Cortex of kidney (tissue), 1 donor: ENCODE data around the gene PTGER2.

Source experiments
- DNase-seq: peaks from one replicate; lab custom pipeline; 2025; lab: John Stamatoyannopoulos, UW

The PTGER2 gene

GRCh38 chr14:52338051-52338681, 24.1 kb downstream of the PTGER2 start:
- DNase-seq, result no peak

- DNase-seq, result no peak
These were observed 25.1 kb downstream of the PTGER2 start for GRCh38 chr14:52339262-52339661.

GRCh38 chr14:52342849-52343596, 28.9 kb downstream of the PTGER2 start:
- DNase-seq, result no peak

- DNase-seq, result no peak
These were observed 32.7 kb downstream of the PTGER2 start for GRCh38 chr14:52346778-52347177.

- no peak for DNase-seq
These were observed 34.2 kb downstream of the PTGER2 start for GRCh38 chr14:52348279-52348678.

- DNase-seq, result no peak
These were observed 34.7 kb downstream of the PTGER2 start for GRCh38 chr14:52348776-52349175.

GRCh38 chr14:52349731-52350130, 35.6 kb downstream of the PTGER2 start:
- no peak for DNase-seq

- DNase-seq, result no peak
These were observed 36.3 kb downstream of the PTGER2 start for GRCh38 chr14:52350445-52350844.

GRCh38 chr14:52351233-52352060, 37.3 kb downstream of the PTGER2 start:
- no peak for DNase-seq

- no peak for DNase-seq
These were observed 38.0 kb downstream of the PTGER2 start for GRCh38 chr14:52352061-52352491.

- DNase-seq, result no peak
These were observed 38.5 kb downstream of the PTGER2 start for GRCh38 chr14:52352569-52352968.

- no peak for DNase-seq
These were observed 40.1 kb downstream of the PTGER2 start for GRCh38 chr14:52354242-52354641.

GRCh38 chr14:52355016-52355431, 40.9 kb downstream of the PTGER2 start:
- no peak for DNase-seq

- no peak for DNase-seq
These were observed 41.4 kb downstream of the PTGER2 start for GRCh38 chr14:52355526-52355925.

GRCh38 chr14:52356025-52356424, 41.9 kb downstream of the PTGER2 start:
- DNase-seq, result no peak

GRCh38 chr14:52360831-52361230, 46.7 kb downstream of the PTGER2 start:
- no peak for DNase-seq

GRCh38 chr14:52363041-52363704, 49.1 kb downstream of the PTGER2 start:
- DNase-seq, result no peak

- no peak for DNase-seq
These were observed 49.8 kb downstream of the PTGER2 start for GRCh38 chr14:52363961-52364360.

- no peak for DNase-seq
These were observed 51.0 kb downstream of the PTGER2 start for GRCh38 chr14:52365071-52365470.

GRCh38 chr14:52366796-52367315, 52.7 kb downstream of the PTGER2 start:
- no peak for DNase-seq

GRCh38 chr14:52369305-52369801, 55.2 kb downstream of the PTGER2 start:
- DNase-seq, result no peak
